Ovary (tissue), 3 donors: ENCODE data around the gene DNAH12.

Experiments used
- CTCF ChIP-seq, 3 donors: fragments of 450-650 bp in 2 of 3; fragments of 200-600 bp in 1 of 3; IDR thresholded peaks; one replicate each; pipeline versions ENCODE4 v1.5.1 to v1.8.0; 2016 to 2022; ENCODE audit warnings: antibody characterized with exemption in 3 of 3, mild to moderate bottlenecking in 1 of 3
- EP300 ChIP-seq: sonication (generic); formaldehyde crosslinking; IDR thresholded peaks from one replicate; pipeline ENCODE4 v1.6.1; 2017; ENCODE audit warnings: antibody characterized with exemption
- POLR2A ChIP-seq: fragments of 450-650 bp; IDR thresholded peaks from one replicate; pipeline ENCODE4 v1.6.1; 2017; ENCODE audit warnings: antibody characterized with exemption, mild to moderate bottlenecking, moderate library complexity
- donor health status: DM: no; HTN: no; CAD: no.

GRCh38 chr3:57436195-57436761 lies 107.9 kb downstream of the DNAH12 start:
- TF ChIP-seq CTCF (IDR thresholded peaks at IDR 0.05) (no peak), POLR2A (no peak), EP300 (no peak)
